Bronchial epithelial cell (primary cell): ENCODE results near the gene AIDA. TPM values are rescaled to one million over a fixed set of nuclear protein-coding genes. Genes with fewer than 3 reads are reported as not detected.

Experiments
- total RNA-seq: library from RNA; depleted of rRNA; stranded (reverse); fragments of >200 nt; gene quantifications from 2 replicates; pipeline ENCODE4 v1.2.1, GENCODE V29; 2014

AIDA gene
- total RNA-seq, 1 donor from 2014 or later, result 25.0 TPM

Other genes with a start within 250 kb of the AIDA start
- under 0.01 and 0.13 TPM in 2 replicates for gene HHIPL2, start 164.4 kb downstream of the AIDA start, total RNA-seq
- 11.6 and 14.5 TPM in 2 replicates for gene TAF1A, start 122.6 kb downstream of the AIDA start, total RNA-seq
- gene MIA3, start 94.4 kb downstream of the AIDA start, total RNA-seq, result 30.3 and 36.0 TPM in 2 replicates
- 43.2 and 49.5 TPM in 2 replicates for gene BROX, start 73 bp upstream of the AIDA start, total RNA-seq
- gene FAM177B, start 24.7 kb upstream of the AIDA start, total RNA-seq, result 0.38 TPM in 1 of 2 replicates, not detected in the other
- 0.53 and 0.90 TPM in 2 replicates for gene DISP1, start 102.5 kb upstream of the AIDA start, total RNA-seq